Kidney capillary endothelial cell (primary cell): ENCODE data around the gene S100A14.
A peak's percentile ranks its signal among the peaks of the same experiment; 100 is the strongest.

Source experiments
- DNase-seq: peaks from one replicate; pipeline ENCODE4 v3.0.0-alpha.2; 2018; ENCODE audit warnings: low spot score

S100A14 gene

DNA sequence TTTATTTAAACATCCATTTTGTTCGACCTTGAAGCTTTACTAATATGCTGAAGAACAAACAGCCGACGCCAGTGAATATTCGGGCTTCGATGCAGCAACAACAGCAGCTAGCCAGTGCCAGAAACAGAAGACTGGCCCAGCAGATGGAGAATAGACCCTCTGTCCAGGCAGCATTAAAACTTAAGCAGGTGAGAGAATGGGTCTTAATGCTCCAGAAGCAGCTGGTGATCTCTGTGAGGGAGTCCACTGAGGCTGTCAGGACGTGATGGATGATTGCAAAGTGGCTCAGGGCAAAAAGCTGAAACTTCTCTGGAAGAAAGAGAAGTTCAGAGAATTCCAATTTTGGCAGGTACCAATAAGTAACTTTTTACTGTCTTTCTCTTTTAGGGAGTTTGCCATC lies 22.1 kb upstream of the S100A14 start:
- DNase-seq = no peak

DNA sequence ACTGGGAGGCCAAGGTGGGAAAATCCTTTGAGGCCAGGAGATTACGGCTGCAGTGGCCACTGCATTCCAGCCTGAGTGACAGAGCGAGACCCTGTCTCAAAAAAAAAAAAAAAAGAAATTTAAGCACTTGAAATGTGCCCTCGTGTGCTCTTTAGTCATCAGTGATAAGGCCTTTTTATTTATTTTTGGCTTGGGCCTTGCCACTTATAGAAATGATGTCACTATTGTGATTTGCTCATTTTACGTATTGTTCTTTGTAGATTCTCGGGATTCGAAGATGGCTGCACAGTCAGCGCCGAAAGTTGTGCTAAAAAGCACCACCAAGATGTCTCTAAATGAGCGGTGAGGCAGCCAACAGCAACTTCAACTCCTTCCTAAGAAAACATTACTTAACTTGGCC lies 20.2 kb upstream of the S100A14 start:
- DNase-seq = no peak

GRCh38 chr1:153635872-153636271 lies 19.7 kb upstream of the S100A14 start:
- DNase-seq = no peak

- peak; percentile 98 for DNase-seq
These were observed 17.9 kb upstream of the S100A14 start, which contains the start of gene CHTOP for GRCh38 chr1:153633754-153634665. Gene CHTOP (plus strand): TSS chr1:153634066. CDS start chr1:153636589, 2,523 bp downstream.

DNA sequence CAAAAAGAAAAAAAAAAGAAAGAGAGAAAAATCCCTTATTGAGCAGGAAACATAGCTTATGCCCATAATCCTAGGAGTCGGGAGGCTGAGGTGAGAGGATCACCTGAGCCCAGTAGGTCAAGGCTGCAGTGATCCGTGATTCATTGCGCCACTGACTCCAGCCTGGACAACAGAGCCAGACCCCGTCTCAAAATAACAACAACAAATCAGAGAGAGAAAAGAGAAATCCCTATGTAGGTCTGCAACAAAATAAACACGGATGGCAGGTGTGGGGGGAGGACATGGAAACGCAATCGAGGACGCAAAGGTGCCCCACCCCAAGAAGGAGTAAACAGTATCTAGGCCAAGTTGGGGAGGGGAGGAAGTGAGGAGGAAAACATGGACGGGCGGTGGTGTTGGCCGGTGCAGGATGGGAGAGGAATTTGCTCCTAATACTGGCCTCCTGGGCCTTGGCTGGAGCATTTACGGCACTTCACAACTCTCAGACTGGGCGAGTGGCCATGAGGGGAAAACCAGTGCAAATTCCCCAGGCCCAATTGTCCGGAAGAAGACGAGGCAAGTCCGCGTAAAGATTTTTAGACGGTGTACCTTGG lies 17.1 kb upstream of the S100A14 start:
- no peak for DNase-seq

DNA sequence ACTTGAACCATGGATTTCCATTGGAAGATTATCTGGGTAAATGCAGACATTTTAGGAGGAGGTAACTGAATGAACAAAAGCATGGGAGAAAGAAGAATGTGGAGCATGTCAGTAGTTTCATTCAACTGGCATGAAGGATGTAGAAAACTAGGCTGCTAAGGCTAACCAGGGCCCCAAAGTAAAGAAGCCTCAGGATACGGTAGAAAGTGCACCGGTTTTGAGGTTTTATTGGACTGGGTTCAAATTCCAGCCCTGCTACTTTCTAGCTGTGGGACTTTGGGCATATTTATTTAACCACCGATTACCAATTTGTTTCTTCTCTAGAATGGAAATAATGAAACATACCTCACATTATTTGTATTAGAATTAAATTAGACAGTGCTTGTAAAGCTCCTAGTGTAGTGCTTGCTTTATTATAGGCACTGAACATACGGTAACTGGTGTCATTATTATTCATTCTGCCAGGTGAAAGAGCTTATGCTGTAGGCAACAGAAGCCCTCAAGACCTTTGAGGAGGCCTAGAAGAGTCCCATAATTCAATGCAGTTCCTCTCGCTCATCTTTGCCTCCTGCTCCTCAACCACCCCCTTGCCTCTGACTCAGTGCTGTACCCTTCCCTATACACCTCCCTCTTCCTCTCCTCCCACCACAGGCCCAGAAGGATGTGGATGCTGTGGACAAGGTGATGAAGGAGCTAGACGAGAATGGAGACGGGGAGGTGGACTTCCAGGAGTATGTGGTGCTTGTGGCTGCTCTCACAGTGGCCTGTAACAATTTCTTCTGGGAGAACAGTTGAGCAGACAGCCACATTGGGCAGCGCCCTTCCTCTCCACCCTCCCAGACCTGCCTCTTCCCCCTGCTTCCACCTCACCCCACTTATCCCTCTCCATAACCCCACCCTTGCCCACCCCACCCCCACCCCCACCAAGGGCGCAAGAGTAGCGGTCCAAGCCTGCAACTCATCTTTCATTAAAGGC lies 15.2 kb upstream of the S100A14 start:
- DNase-seq = no peak

DNA sequence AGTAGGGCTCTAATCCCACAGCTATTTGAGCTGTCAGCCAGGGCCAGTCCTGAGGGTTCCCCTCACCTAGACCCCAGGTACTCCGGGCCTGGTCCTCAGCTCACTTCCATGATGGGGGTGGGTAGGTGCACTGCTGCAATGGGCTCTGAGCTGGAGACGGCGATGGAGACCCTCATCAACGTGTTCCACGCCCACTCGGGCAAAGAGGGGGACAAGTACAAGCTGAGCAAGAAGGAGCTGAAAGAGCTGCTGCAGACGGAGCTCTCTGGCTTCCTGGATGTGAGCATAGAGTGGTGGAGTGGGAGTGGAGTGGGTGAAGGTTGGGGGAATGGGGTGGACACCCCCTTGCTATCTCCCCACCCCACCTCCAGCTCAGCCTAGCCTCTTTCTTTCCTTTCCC lies 14.3 kb upstream of the S100A14 start:
- DNase-seq = no peak

DNA sequence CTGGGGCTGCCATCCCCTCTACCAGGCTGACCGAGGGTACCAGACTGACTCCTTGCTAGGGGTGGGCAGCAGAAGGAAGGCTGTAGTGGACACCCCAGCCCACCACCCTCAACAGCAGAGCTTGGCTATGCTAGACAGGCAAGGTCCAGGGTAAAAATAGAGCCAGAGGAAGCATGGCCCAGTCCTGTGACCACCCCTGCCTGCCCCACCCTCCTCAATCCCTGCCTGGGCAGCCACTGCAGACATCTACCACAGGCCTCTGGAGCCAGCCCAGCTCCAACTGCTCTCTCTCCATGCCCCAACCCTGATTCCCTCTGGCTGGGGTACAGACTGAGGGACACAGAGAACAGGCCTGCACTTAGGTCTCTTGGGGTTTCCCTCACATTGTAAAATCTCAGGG lies 13.8 kb upstream of the S100A14 start:
- no peak for DNase-seq

- DNase-seq = no peak
These were observed 13.2 kb upstream of the S100A14 start for GRCh38 chr1:153629343-153629665.

GRCh38 chr1:153628638-153629342 lies 12.7 kb upstream of the S100A14 start:
- DNase-seq = no peak

- no peak for DNase-seq
These were observed 11.8 kb upstream of the S100A14 start, which contains the start of gene S100A1 for GRCh38 chr1:153627715-153628626. Gene S100A1 (plus strand): TSS chr1:153628434. CDS start chr1:153630522, 2,088 bp downstream.

DNA sequence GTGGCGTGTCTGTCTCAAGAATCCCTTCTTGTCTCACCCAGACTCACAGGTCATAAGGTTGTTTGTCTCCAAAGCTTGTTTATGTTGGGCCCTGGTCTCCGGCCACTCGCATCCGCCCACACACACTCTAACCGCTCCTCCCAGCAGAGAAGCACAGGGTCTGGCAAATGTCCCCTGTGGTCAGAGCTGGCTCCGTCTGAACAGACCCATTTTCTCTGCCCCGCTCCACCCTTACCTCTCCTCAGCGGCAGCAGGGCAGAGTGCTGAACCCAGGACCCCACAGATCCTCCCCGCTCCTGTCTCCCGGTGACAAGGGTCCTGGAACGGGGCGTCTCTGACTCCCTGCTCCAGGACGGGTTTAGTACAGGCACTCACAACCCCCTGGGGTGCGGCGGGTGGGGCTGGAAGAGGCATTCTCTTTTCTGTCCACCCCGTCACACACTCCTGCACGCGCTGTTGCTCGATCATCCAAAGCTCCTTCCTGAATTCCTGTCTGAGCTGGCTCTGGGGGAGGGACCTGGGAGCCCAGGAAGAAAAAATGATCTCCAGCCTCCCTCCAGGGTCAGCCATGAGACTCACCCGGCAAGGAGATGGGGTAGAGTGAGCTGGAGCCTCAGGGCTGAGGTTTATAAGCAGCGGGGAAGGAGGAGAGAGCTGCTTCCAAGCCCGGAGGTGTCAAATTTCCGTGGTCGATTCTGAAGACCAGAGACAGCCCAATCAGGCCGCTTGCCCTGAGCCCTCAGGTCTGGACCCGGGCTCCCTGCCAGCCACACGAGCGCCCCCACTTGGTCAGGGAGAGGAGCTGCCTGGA lies 11.0 kb upstream of the S100A14 start, which contains the start of gene S100A13:
Gene S100A13, minus strand, starts transcription at position 602 of the 811 bp plus-strand sequence. CDS start 1,033 bp downstream, outside the sequence.
- peak; percentile 89 for DNase-seq

DNA sequence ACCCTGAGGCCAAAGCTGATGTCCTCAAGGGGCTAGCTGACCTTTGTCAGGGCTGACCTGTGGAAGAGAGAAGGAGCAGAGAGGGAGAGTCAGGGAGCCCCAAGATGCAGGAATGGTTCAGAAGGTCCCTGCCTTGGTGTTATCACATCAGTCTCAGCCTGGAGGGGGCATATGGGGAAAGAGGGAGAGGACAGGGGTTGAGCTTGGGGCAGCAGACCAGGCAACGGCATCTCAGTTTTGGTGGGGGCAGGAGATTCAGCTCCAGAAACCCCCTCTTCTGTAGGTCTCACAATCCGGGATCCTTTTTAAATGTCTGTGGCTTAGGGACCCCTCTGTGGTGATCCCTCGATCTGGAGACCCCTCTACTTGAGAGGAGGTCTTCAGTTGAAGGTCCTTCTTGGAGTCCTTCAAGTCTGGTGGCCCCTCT lies 10.4 kb upstream of the S100A14 start:
- no peak for DNase-seq

GRCh38 chr1:153624965-153625611 lies 9.0 kb upstream of the S100A14 start:
- no peak for DNase-seq

- DNase-seq = no peak
These were observed 7.0 kb upstream of the S100A14 start for GRCh38 chr1:153623101-153623500.

- DNase-seq = no peak
These were observed 3.0 kb upstream of the S100A14 start for GRCh38 chr1:153619171-153619570.

DNA sequence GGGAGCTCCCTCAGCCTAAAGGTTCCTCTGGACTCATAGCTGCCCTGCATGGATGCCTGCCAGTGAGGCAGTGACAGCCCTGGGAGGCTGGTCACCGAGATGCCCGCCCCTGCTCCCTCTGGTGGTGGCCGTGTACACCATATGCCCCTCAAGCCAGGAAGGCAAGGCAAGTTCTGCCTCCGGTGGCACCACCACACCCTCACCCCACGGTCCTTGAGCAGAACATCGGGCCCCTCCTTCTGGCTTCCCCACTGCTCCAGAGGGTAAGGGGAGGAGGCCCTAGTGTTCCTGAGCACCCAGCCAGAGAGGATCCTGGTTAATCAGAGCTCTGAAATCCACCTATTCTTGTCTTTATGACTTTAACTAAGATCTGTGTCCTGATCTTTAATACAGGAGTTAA lies 1.5 kb upstream of the S100A14 start:
- peak; percentile 80 for DNase-seq

GRCh38 chr1:153616917-153617311 lies 789 bp upstream of the S100A14 start:
- DNase-seq = no peak

DNA sequence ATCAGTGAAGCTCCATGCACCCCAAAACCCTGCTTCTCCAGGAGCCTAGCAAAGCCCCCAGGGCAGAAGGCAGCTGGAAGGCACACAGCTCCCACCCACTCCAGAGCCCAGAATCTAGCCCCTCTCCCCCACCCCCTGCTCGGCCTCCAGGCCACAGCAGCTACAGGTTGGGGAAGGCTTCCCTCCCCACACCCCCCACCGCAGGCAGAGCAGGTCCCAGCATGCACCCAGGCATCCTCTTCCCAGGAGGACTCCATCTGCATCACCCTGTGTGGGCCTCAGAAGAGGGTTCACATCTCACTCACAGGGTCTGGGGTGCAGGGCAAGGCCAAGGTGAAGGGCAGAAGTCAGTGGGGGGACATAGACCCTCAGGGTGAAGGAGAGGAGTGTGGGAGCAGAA lies 719 bp downstream of the S100A14 start:
- DNase-seq = no peak
